GM18508 (cell line): ENCODE measurements around the gene LDLRAP1.

ENCODE experiments used
- ATAC-seq: cut with Tn5 transposase; IDR thresholded peaks from one replicate; pipeline ENCODE4 v1.9.1; 2021; ENCODE audit warnings: moderate number of reproducible peaks; ENCODE audit not compliant: insufficient read depth, unreplicated experiment

LDLRAP1 gene

DNA sequence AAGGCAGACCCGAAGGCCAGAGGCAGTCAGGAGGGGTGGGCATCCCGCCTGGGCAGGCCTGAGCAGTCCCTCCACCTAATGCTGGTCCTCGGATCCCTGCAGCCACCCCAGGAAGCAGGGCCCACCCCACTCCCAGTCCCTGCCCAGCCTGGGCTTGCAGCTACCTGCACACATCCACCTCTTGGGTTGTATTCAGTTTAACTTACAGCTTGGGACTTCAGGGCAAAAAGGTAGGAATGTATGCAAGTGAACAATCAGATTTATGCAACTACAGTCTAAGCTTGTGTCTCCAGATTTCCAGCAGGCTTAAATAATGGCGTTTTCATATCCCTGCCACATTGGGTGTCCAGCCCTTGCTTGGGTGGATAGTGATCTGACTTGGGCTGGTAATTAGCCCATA lies 17.4 kb downstream of the LDLRAP1 start:
- ATAC-seq: no peak

DNA sequence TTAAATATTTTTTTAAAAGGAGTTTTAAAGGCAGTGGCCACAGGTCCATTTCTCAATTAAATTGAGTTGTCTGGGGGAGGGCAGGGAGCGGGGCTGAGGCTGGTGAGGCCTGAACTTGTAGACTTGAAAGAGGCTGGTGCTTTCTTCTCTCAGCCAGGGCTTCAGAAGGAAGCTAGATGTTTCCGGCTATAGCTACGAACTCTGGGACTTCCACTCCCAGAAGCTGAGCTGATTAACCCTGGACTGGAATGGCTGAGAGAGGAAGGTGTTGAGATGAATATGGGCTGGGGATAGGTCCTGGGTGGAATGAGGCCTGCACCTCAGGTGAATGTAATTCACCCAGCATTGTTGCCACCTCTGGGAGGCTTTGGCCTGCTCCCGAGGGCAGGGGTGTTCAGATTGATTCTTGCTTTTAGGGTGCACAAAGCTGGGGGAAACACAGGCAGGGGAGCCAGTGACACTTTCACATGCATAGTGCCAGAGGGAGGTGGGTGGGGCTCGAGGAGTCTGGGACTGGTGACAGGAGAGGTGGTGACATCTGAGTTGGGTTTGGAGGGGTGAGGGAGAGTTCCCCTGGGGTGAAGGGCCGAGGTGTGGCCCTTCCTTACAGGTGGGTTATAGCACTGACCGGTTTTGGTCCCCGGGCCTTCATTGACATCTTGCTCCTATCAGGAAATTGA lies 18.2 kb downstream of the LDLRAP1 start:
- no peak for ATAC-seq

DNA sequence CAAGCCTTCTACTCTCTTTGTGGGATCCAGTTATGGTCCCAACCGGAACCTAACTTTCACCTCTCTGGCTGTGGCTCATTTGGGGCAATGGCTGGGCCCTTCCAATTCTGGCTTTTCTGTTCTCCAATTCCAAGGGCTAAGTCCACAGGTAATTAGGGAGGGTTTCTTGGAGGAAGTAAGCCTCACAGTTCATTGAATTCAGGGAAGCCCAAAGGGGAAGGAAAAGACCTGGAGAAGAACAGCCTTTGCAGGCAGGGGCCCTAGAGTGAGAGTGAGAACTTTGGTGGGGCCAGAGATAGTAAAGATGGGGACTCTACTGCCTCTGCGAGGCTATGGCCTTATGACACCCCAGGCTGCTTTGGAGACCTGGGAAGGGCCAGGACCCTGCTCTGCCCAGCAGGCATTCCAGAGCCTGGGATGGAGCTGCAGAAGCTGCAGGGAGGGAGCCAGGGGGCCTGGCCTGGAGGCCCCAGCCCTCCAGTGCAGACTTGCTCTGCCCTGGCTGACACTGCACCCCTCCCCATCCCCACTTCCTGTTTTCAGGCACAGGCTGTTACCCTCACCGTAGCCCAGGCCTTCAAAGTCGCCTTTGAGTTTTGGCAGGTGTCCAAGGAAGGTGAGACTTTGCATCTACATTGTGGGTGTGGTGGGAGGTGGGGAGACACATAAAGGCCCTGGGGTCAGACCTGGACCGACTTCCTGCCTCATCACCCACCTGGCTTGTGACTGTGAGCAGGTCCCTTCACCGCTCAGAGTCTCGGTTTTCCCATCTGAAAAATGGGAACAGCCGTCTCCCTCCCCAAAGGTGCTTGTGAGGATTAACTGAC lies 18.9 kb downstream of the LDLRAP1 start:
- no peak for ATAC-seq

DNA sequence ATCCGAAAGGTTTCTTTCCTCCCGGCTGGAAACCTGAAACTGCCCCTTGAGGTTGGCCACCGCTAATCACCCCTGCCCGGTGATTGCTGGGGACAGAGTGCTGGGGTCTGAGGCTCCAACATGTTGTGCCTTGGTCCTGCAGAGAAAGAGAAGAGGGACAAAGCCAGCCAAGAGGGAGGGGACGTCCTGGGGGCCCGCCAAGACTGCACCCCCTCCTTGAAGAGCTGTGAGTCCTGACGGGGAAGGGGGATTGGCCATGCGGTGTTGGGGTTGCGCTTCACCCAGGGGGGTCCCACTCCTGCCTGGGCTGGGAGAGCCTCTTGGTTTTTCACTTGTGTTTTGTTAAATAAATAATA lies 19.5 kb downstream of the LDLRAP1 start:
- no peak for ATAC-seq

DNA sequence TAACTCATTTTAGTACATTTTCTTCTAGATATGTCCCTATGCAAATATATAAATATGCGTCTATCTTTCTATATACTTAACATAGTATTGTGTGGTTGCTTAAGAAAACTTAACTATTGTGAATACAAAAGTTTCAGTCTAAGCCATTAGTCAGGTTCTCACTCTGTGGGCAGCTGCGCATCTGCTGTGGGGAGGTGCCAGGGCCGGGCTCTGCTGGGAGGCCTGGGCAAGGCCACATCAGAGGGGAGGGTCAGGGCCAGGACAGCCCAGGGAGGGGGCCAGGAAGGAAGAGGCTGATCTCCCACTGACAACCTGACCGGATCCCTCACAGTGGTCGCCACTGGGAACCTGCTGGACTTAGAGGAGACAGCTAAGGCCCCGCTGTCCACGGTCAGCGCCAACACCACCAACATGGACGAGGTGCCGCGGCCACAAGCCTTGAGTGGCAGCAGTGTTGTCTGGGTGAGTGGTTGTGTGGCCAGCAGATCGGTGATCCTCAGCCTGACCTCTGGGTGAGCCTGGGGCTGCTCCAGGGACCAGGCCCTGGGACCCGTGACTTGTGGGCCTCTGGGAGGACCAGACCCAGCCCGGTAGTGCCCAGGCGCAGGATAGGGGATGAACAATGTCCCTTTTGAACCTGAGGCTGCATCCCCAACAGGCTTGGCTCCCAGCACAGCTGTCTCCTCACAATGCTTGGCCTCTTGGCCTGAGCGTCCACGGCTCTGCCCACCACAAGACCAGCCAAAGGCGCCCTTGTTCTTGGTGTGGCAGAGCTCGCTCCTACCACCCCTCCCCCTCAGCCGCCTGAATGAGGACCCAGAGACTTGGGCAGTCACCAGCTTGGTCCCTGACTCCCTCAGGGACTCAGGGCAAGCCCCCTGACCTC lies 20.2 kb downstream of the LDLRAP1 start:
- ATAC-seq: no peak

DNA sequence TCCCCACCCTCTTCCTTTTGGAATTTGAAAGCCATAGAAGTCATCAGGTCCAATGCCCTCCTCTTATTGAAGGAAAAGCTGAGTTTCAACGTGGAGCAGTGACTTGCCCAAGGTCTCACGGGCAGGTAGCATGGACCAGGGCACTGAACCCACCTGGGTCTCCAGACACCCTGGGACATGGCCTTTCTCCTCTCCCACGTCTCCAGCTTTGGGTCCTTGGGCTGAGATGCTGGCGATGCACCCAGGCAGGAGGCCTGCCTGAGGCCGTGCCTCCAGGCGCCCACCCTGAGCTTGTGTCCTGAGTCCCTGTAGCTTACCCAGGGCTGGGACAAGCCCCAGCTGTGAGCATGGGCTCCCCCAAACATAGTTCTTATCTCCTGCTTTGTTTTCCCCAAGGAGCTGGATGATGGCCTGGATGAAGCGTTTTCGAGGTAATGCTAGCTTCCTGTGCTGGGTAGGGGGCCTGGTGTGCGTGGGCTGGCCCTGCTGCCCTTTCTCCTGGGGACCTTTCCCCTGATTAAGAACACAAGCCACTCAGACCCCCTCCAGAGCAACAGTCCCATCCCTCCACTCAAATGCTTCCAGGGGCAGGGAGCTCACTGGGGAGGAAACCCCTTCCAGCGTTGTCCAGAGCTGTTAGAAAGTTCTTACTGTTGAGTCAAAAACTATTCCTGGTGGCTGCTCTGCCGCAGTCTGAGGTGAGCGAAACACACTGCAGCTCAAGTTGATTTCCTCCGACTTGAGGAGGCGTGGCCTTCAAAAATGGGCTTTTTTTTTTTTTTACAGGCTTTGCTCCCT lies 21.6 kb downstream of the LDLRAP1 start:
- no peak for ATAC-seq

DNA sequence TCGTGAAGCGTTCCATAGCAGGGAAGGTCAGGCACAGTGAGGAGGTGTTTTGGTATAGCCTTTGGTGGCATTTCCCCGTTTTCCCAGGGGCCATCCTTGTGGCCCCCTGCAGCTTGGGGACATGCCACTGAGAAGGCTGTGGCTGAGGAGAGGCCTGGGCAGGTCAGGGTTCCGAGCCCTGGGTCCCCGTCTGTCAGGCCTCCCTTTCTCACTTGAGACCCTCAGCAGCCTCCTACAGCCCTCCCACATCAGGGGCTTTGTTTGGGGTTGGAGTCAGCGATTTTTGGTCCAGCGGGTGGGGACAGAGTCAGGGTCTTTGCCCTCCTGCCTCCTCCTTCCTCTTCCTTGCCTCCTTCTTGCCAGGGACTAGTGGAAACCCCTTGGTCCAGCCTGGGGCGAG lies 22.2 kb downstream of the LDLRAP1 start:
- no peak for ATAC-seq

DNA sequence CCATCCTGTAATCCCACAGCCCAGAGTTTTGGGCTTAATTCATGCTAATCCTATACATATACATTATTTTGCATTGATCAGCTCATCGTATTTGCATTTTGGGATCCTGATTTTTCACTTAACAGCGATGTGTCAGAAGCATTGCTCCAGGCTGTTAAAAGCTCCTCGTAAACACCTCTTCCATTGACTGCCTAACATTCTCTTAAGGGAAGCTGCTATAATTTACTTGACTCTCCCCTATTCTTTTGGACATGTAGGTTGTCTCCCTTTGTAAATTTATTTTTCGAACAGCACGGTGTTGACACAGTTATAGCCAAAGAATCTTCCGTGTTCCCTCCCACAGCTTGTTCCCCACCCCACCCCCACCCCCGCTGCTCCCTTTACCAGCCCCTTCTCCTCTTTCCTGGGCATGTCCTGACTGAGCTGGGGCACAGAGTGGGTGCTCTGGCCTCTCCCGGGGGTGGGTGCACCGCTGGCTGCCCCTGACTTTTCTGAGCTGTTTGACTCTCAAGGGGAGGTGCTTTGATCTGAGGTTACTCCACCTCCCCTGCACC lies 22.8 kb downstream of the LDLRAP1 start:
- no peak for ATAC-seq

DNA sequence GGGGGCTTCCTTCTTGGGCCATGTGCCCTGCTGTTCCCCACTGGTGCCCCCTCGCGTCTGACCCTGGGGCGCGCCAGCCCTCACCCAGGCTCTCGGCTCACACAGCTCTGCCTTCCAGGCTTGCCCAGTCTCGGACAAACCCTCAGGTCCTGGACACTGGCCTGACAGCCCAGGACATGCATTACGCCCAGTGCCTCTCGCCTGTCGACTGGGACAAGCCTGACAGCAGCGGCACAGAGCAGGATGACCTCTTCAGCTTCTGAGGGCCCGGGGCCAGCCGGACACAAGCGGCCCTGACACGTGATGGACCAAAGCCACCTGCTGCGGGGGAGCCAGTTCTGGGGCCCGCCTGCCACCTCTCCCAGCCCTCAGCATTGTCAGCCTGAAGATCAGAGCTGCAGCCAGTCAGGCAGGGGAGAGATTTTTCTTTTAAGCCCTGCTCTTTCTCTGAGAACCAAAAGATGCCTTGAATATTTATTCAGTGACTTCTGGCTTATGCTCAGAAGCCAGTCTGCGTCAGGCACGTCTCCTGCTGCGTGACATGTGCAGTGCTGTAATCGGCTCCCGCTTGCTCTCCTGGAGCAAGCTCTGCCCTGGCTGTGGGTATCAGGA lies 23.4 kb downstream of the LDLRAP1 start:
- no peak for ATAC-seq

DNA sequence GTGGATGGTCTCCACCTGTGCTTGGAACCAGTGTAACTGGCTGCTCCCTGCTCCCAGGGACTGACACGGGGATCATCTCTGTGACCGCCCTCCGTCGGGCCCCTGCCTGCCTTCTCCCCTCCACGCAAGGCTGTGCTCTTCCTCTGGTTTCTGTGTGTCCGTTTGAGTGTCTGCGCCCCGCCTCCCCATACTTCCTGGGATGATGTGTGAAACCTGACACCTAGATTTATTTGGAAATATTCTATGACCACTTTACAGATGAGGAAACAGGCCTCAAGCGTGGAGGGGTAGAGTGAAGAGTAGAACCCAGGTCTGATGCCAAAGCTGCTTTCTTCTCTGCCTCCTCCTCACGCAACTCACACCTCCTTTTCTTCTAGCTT lies 24.3 kb downstream of the LDLRAP1 start:
- no peak for ATAC-seq

DNA sequence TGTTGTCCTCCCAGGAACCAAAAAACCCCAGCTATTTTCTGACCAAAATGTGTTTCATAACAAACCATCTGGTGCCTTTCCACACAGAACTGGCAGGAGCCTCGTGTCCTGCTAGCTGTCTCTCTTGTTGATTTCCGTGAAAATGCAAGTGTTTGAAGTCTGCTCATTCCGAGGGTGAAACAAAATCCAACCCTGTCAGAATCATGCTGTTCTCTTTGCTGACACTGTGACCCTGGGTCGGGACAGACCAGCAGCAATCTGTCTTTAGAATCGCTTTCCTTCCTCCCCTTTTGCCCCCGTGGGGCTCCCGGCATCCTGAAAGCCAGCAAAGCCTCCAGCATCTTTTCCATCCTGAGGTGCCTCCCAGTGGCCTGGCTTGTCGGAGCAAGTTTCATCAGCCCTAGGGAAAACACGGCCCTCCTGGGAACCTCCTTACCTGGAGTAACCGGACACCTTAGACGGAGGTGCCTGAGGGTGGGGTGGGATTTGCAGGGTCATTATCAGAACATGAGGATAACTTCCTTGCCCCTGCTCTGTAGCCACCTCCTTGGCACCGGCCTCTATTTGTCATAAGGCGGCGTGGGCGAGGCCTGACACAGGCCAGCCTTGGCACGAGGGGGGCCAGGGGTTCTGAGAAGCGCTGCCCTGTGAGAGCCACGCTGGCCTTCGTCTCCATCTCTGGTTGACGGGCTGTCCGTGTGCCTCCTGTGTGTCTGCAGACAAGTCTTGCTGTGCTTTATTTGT lies 24.9 kb downstream of the LDLRAP1 start:
- no peak for ATAC-seq

DNA sequence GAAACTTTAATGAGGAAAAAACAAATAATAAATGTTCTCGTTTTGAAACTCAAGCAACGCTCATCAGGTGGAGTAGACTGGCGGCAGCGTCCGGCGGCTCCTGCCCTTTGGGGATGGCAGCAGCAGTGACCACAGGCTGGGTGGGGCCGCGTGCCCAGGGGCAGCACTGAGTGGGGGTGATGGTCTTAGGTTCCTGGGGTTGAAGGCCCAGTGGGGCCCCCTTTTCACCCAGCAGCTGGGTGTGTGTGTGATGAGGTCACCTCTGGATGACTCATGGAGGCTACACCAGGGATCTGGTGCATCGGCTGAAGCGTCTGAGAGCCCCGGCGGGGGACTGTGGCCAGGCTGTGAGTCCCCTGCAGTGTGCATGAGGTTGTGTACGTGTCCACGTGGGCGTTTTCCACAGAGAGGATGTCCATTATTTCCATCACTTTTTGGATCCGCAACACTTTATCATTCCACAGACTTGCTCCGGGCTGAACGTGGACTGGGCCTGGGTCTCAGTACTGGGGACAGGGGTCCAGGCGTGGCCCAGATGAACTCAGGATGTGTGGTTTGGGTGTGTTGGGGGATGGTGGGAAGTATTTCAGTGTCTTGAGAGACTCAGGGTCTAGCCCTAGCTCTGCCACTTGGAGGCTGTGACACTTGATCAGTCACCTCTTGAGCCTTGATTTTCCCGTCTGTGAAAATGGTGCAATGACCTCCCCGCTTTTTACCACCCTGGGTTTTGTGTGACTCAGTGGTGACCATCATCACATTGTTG lies 25.6 kb downstream of the LDLRAP1 start:
- ATAC-seq: no peak

DNA sequence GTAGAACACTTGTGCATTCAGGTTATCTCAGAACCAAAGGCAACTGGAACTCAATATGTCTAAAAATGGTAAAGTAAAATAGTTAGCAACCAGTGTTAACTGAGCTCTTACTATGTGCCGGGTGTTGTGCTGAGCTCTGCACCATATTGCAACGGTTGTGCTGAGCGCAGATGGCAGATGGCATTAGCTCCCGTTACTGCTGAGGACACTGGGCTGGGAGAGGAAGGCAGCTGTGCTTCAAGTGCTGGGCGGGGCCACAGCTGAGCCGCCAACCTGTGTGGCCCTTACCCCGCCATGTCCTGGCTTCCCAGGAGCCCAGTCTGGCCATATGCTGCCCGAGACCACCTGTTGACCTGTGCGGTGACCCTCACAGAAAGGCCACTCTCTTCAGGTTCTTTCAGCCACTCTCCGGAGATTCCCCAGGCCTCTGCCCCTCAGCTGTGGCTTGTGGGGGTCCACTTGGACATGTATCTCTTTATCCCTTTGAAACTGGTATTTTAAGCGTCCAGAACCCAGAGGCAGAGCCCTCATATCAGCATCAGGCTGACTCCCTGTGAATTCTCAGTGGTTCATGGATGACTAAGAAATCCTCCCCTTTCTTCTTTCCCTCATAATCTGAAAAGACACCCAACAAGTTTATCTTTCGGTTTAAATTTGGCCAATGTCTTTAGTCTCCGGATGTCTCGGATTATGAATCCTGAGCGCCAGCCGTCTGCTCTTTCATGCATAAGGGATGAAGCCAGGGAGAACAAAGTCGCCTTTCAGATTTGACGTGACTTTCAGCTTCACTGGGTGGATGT lies 26.4 kb downstream of the LDLRAP1 start:
- no peak for ATAC-seq

DNA sequence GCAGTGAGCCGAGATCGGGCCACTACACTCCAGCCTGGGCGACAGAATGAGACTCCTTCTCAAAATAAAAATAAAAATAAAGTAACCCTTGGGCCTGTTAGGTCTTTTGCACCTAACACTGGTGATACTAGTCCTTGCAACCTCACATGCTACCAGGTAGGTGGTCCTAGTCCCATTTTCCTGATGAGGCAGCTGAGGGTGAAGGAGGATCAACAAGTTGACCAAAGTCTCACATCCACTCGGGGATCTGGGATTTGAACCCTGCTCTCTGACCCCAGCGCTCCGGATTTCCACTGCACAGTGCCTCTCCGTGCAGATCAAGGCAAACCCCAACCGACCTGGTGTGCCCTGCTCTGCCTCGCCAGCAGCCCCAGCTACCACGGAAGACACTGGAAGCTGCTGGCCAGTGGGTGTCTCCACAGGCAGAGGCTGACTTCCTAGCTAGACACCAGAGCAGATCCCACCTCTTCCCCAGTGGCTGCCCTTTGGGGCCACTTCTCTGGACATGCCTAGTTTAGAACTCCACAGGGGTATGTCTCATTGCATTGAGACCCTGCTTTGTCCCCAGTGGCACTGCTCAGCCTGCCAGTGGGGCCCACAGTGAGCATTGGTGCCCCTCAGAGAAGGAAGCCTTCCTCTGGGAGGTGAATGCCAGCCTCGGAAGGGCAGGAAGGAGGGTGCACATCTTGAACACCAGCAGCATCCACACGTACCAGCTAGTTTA lies 27.6 kb downstream of the LDLRAP1 start:
- ATAC-seq: no peak

DNA sequence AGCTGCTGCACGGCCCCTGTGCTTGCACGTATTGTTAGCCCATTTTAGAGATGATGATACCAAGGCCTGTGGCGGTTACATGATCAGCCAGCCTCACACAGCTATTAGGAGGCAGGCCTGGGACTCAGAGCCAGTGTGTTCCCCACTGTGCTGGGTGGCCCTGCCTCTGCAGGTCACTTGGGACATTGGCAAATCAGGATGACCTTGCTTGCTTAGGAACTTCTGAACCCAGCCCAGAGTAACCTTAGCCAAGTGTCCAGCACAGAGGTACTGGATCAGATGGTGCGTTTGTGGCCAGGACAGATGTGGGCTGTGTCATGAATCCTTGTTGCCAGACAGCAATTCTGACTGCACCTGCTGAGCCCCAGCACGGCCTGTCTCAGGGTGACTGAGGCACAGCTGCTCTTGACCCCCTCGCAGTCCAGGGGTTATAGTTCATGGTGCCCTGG lies 28.1 kb downstream of the LDLRAP1 start:
- no peak for ATAC-seq

DNA sequence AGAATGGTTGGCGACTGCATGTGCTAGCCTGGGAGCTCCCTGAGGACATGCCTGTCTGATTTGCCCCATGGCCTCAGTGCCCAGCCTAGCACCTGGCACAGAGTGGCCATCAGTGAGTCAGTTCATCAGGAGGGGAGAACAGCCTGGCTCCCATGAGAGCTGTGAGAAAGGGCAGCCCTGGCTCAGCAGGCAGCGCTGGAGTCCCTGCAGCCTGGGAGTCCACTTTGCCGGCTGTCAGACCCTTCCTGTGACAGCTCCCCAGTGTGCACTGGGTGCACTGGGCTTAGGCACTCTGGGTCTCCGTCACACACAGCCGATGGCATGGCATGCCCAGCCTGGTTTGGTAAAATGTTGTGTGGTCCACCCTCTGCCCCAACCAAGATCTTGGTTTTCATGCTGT lies 28.7 kb downstream of the LDLRAP1 start:
- ATAC-seq: no peak
